ENCODE measurements around the gene DOCK11.
A peak's percentile ranks its signal among the peaks of the same experiment; 100 is the strongest.
"Not testable (repeated sequence)": the region's sequence is repeated elsewhere in the genome, so short reads cannot be mapped to it uniquely, and the experiment has no call there.

DOCK11 gene

DNA sequence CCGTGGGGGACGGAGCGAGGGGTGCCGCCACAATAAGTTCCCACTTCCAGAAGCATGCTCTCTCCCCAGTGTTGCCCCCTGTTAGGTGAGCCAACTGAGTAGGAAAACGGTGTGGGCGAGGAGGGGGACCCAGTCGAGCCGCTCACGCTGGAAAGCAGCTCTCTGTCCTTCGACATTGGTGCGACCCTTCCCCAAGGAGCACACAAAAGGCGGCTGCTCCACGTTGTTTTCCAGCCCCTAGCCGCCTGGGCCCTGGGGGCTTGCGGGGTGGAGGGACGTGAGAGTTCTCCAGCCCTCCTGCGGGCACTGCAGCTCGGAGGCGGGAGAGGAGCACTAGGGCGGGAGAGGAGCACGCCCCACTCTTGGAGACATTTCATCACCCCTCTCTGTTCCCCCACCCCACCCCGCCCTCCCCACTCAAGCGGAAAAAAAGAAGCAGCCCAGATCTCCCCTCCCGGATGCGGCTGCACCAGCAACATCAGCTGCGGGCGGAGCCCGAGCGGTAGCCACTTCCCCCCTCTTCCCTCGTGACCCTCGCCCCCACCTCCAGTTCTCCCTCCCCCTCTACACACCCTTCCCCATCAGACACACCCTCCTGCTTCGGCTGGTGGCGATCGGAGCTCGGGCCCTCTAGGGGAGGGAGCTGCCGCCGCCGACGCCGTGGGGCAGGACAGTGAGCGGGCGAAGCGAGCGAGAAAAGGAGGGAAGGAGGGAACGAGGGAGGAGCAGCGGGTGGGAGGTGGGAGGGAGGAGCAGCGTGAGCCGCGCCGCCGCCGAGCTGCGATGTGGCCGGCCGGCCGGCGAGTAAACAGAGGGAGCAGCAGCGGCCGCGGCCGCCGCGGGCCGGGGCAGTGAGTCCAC lies at the start of gene DOCK11:
TSS of gene DOCK11 (plus strand) at position 755 of the 861 bp plus-strand sequence. CDS start 157 bp downstream, outside the sequence.
- H3K4me1 Mint-ChIP-seq (ENCODE audit: low read depth), result peaks cover 31% of the 10 kb centered on the region
- H3K9me3 Mint-ChIP-seq, result no peaks in the 10 kb centered on the region
- H3K4me3 Mint-ChIP-seq, result peak within 1 kb of the TSS; percentile 98
- H3K27ac Mint-ChIP-seq, result peak within 1 kb of the TSS; percentile 95
- H3K27me3 Mint-ChIP-seq, result no peaks in the 10 kb centered on the region
- no peaks in the 10 kb centered on the region for H3K36me3 Mint-ChIP-seq (ENCODE audit: low read depth)

DNA sequence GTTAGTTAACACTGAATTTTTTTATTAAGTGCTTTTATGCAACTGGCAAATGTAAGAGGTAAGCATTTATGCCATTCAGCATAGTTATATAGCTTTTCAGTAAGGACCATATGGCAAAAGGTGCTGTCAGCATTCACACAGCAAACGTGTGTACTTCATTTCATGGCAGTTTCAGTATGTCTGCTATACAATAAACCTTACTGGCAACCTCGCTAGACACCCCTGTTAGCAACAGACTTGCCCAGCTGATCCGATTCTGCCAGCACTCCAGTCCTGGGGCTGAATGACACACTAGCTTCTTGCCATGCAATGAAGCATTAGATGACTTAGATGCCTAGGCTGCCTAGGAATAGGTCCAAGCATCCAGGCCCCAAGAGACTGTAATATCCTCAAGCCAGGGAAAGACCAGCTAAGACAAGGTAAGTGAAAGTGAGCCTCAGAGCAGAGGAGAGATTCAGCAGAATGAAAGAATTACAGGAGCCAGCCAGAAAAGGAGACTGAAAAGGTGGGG lies 47.3 kb upstream of the DOCK11 start:
- H3K27ac Mint-ChIP-seq, result no peak overlapping the region
- no peaks in the 10 kb centered on the region for H3K27me3 Mint-ChIP-seq
- peaks cover 8% of the 10 kb centered on the region for H3K36me3 Mint-ChIP-seq (ENCODE audit: low read depth)
- no peaks in the 10 kb centered on the region for H3K9me3 Mint-ChIP-seq
- no peak overlapping the region for H3K4me3 Mint-ChIP-seq
- no peaks in the 10 kb centered on the region for H3K4me1 Mint-ChIP-seq (ENCODE audit: low read depth)

DNA sequence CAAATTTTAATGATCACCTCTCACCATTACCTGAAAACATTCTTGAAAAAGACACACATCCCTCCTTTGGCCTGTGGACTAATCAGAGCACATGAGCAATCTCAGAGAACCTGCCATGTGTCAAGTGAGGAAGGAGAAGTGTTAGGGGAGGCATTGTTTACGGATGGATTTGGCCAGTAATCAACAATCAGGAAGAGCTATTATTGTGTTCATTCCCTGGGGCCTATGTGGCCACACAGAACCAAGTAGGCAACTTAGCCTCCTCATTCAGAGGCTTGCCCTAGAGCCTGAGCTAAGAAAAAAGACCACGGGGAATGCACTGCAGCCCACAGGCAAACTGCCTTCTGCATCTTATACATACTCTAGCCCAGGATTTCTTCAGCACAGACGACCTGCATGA lies 40.6 kb upstream of the DOCK11 start:
- Mint-ChIP-seq H3K9me3 (no peaks in the 10 kb centered on the region), H3K36me3 (ENCODE audit: low read depth) (no peaks in the 10 kb centered on the region), H3K4me1 (ENCODE audit: low read depth) (peaks cover 3% of the 10 kb centered on the region), H3K4me3 (no peak overlapping the region), H3K27ac (no peak overlapping the region), H3K27me3 (no peaks in the 10 kb centered on the region)

DNA sequence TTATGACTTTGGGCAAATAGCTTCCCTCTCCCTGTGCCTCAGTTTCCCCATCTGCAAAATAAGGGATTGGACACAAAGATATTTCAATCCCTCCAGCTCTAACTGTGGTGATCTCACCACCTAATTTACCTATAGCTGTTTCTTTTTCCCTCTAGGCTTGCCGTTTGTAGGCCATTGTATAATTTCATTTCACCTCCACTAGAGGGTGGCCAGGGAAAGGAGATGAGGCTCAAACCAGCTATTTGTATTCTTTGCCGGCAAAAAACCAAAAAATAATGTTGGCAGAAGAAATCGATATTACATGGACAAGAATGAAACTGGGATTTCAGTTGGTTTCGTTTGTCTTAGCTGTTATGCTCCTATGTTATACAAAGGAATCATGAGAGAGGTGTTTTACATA lies 36.1 kb upstream of the DOCK11 start:
- Mint-ChIP-seq H3K4me3 (no peak overlapping the region), H3K36me3 (ENCODE audit: low read depth) (no peaks in the 10 kb centered on the region), H3K27me3 (no peaks in the 10 kb centered on the region), H3K4me1 (ENCODE audit: low read depth) (peaks cover 3% of the 10 kb centered on the region), H3K9me3 (no peaks in the 10 kb centered on the region), H3K27ac (no peak overlapping the region)

DNA sequence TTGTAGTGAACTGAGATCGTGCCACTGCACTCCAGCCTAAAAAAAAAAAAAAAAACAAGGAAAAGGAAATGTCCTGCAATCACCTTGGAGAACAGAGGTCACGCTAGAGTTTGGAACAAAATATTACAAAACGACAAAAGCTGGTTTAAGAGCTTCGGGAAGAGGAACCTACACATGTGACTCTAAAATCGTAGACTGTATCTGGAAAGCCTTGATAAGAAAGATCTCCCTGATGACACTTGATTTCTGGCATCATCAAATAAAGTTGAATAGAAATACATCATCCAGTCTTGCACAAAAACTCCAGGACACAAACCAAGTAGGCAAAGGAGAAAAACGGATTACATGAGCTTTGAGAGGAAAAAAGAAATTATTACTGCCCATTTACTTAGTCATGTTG lies 31.1 kb upstream of the DOCK11 start:
- no peaks in the 10 kb centered on the region for H3K9me3 Mint-ChIP-seq
- no peaks in the 10 kb centered on the region for H3K36me3 Mint-ChIP-seq (ENCODE audit: low read depth)
- peaks cover 2% of the 10 kb centered on the region for H3K4me1 Mint-ChIP-seq (ENCODE audit: low read depth)
- no peak overlapping the region for H3K27ac Mint-ChIP-seq
- H3K27me3 Mint-ChIP-seq, result no peaks in the 10 kb centered on the region
- H3K4me3 Mint-ChIP-seq, result no peak overlapping the region

DNA sequence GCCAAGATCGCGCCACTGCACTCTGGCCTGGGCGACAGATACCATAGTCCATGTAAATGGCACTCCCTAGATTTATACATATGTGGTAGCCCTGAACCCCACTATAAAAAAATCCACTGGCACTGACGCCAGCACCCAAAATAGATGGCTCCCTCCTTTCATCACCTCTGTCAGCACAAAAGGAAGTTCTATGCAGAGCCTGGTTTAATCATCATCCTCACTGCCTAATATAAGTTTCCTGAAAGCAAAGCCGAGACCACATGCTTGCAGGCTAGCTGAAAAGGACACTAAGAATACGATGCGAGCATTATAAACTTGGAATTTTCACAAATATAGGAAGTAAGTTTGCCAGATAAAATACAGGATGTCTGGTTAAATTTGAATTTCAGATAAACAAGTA lies 27.5 kb upstream of the DOCK11 start:
- Mint-ChIP-seq H3K9me3 (no peaks in the 10 kb centered on the region), H3K27ac (no peak overlapping the region), H3K4me3 (no peak overlapping the region), H3K4me1 (ENCODE audit: low read depth) (no peaks in the 10 kb centered on the region), H3K27me3 (no peaks in the 10 kb centered on the region), H3K36me3 (ENCODE audit: low read depth) (peaks cover 4% of the 10 kb centered on the region)

DNA sequence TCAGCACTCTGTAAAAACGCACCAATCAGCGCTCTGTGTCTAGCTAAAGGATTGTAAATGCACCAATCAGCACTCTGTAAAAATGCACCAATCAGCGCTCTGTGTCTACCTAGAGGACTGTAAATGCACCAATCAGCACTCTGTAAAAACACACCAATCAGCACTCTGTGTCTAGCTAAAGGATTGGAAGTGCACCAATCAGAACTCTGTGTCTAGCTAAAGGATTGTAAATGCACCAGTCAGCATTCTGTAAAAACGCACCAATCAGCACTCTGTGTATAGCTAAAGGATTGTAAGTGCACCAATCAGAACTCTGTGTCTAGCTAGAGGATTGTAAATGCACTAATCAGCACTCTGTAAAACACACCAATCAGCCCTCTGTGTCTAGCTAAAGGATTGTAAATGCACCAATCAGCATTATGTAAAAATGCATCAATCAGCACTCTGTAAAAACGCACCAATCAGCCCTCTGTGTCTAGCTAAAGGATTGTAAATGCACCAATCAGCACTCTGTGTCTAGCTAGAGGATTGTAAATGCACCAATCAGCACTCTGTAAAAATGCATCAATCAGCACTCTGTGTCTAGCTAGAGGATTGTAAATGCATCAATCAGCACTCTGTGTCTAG lies 24.8 kb upstream of the DOCK11 start:
- H3K36me3 Mint-ChIP-seq (ENCODE audit: low read depth); H3K27ac Mint-ChIP-seq; H3K4me3 Mint-ChIP-seq; H3K4me1 Mint-ChIP-seq (ENCODE audit: low read depth); H3K9me3 Mint-ChIP-seq; H3K27me3 Mint-ChIP-seq: not testable (repeated sequence)

DNA sequence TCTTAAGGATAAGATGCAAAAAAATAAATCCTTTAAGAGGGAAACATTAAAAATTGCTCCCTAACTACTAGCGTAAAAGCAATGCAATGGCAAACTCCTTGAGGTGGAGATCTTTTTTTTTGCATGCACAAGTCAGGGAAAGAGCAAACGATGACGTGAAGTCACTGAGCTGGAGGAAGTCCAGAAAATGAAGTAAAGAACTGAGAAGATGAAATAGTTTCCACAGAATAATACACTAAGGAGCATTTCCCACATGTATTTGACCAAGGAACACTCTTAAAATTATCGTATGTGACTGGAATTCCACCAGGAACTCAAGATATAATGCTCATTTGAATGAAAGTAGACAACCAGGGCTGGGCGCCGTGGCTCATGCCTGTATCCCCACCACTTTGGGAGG lies 21.0 kb upstream of the DOCK11 start:
- Mint-ChIP-seq H3K4me1 (ENCODE audit: low read depth) (no peaks in the 10 kb centered on the region), H3K4me3 (no peak overlapping the region), H3K27me3 (no peaks in the 10 kb centered on the region), H3K27ac (no peak overlapping the region), H3K9me3 (no peaks in the 10 kb centered on the region), H3K36me3 (ENCODE audit: low read depth) (peaks cover 4% of the 10 kb centered on the region)

DNA sequence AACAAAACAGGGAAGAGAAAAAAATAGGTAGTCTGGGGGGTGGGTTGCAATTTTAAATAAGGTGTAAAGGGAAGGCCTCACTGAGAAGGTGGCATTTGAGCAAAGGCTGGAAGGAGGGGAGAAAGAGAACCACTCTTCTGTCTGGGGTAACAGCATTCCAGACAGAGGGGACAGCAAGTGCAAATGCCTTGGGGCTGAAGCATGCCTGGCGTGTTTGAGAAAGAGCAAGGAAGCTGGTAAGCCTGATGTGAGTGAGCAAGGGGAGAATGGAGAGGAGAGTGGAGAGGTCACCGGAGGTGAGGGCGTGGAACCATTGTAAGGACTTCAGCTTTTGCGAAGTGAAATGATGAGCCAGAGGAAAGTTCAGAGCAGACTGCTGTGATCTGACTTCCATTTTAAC lies 19.7 kb upstream of the DOCK11 start:
- H3K27ac Mint-ChIP-seq, result no peak overlapping the region
- H3K36me3 Mint-ChIP-seq (ENCODE audit: low read depth), result peaks cover 4% of the 10 kb centered on the region
- H3K27me3 Mint-ChIP-seq, result no peaks in the 10 kb centered on the region
- no peaks in the 10 kb centered on the region for H3K9me3 Mint-ChIP-seq
- H3K4me3 Mint-ChIP-seq, result no peak overlapping the region
- H3K4me1 Mint-ChIP-seq (ENCODE audit: low read depth), result no peaks in the 10 kb centered on the region

DNA sequence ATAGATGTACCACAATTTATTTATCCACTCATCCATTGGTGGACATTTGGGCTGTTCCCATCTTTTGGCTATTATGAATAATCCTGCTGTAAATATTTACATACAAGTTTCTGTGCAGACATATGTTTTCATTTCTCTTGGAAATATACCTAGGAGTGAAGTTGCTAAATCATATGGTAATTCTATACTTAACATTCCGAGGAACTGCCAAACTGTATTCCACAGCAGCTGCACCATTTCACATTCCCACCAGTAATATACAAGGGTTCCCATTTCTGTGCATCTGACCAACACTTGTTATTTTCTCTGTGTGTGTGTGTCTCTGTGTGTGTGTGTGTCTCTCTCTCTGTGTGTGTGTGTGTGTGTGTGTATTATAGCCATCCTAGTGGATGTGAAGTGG lies 15.4 kb upstream of the DOCK11 start:
- H3K27ac Mint-ChIP-seq, result no peak overlapping the region

DNA sequence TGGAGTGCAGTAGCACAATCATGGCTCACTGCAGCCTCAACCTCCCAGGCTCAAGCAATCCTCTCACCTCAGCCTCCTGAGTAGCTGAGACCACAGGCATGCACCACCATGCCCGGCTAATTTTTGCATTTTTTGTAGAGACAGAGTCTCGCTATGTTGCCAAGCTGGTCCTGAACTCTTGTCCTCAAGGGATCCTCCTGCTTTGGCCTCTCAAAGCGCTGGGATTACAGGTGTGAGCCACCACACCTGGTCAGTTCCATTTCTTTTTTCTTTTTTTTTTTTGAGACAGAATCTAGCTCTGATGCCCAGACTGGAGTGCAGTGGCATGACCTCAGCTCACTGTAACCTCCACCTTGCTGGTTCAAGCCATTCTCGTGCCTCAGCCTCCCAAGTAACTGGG lies 13.2 kb upstream of the DOCK11 start:
- H3K36me3 Mint-ChIP-seq (ENCODE audit: low read depth); H3K27me3 Mint-ChIP-seq; H3K4me1 Mint-ChIP-seq (ENCODE audit: low read depth); H3K9me3 Mint-ChIP-seq; H3K27ac Mint-ChIP-seq; H3K4me3 Mint-ChIP-seq: not testable (repeated sequence)

More for the DNA sequence above, 15.4 kb upstream of the DOCK11 start:
- Mint-ChIP-seq H3K36me3 (ENCODE audit: low read depth) (no peaks in the 10 kb centered on the region), H3K4me1 (ENCODE audit: low read depth) (no peaks in the 10 kb centered on the region), H3K4me3 (no peak overlapping the region), H3K9me3 (no peaks in the 10 kb centered on the region), H3K27me3 (no peaks in the 10 kb centered on the region)

DNA sequence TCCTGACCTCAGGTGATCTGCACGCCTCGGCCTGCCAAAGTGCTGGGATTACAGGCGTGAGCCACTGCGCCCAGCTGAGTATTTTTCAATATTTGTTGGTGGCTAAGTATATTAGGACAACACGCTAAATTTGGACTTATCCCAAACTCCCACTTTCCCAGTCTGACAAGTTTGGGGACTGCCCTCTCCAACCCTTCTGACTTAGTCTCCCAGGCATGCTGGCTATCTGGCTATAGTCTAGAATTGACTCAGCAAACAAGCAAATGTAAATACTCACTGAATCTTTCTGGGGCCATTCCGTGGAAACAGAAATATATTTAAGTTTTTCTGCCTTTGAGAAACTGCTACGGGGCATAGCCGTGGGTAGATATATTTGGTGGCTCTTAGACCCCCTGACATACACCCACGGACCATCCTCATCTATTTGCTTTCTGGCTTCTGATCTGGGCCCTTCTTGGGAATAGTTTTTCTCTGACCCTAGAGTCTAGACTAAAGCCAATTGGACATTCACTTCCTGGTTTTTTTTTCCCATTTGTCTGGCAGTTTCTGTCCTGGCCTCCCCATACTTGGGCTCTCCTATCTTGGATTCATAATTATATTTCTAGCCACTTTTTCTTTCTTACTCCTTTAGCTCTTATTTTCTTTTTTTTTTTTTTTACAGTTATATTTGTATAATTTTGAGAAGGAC lies 11.3 kb upstream of the DOCK11 start:
- Mint-ChIP-seq H3K27ac (no peak overlapping the region), H3K4me3 (no peak overlapping the region), H3K36me3 (ENCODE audit: low read depth) (no peaks in the 10 kb centered on the region), H3K9me3 (no peaks in the 10 kb centered on the region), H3K4me1 (ENCODE audit: low read depth) (no peaks in the 10 kb centered on the region), H3K27me3 (no peaks in the 10 kb centered on the region)

DNA sequence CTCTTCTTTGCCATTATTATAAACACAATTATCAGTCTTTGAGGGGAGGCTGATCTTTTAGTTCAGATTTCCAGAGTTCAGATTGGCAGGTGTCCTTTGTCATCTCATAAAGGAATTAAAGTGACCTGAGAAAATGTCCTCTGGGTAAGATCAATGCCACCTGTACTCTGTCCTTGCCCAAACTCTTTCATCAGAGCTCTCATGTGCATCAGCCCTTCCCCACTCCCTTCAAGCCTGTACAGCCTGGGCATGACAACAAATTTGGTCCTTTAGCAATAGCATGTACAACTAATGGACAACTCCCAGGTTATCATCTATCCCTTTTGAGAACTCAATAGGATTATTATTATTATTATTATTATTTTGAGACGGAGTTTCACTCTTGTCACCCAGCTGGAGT lies 8.9 kb upstream of the DOCK11 start:
- not testable (repeated sequence) for H3K27me3 Mint-ChIP-seq; H3K36me3 Mint-ChIP-seq (ENCODE audit: low read depth); H3K4me3 Mint-ChIP-seq; H3K27ac Mint-ChIP-seq; H3K9me3 Mint-ChIP-seq; H3K4me1 Mint-ChIP-seq (ENCODE audit: low read depth)

DNA sequence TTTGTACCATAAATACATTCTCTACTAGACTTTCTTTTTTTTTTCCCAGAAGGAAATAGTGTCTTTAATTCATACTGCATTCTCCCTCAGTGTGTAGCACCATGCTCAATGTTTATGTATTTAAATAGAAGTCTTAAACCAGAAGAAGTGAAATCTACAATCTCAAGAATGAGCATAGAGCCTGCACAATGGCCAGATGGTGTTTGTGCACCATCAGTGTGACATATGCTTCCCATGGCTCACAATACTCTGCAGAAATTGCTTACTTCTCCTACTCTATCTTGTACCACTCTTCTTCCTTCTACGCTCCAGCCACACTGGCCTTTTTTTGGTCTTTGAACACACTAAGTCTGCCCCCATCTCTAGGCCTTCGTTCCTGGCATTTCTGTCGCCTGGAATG lies 2.6 kb upstream of the DOCK11 start:
- Mint-ChIP-seq H3K4me1 (ENCODE audit: low read depth) (peaks cover 17% of the 10 kb centered on the region), H3K4me3 (no peak overlapping the region), H3K36me3 (ENCODE audit: low read depth) (no peaks in the 10 kb centered on the region), H3K9me3 (no peaks in the 10 kb centered on the region), H3K27ac (no peak overlapping the region), H3K27me3 (no peaks in the 10 kb centered on the region)

DNA sequence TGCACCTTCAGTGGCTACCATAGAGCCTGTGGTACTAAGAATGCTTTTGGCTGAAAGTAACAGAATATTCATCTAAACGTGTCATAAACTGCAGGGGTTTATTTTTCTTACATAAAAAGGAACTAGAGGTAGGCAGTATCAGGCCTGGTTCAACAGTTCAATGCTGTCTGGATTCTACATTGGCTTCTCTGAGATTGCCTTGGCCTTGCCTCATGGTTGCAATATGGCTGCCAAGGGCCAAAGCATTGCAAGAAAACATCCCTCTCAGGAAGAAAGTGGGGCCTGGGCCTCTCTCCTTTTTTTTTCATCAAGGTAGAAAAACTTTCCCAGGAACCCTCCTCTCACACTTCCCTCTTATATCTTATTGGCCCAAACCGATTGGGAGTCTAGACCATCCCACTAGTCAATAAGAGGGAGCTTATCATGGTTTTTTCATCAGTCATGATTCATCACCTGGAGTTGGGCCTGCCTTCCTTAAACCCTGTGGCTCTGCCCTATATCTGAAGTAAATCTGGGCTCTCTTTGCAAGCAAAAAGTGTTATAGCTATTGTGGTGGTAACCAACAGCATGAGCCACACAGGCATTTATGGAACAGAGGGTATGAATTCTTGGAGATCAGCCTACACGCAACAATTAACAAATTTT lies 1.8 kb upstream of the DOCK11 start:
- Mint-ChIP-seq H3K36me3 (ENCODE audit: low read depth) (no peaks in the 10 kb centered on the region), H3K4me1 (ENCODE audit: low read depth) (peaks cover 23% of the 10 kb centered on the region), H3K9me3 (no peaks in the 10 kb centered on the region), H3K4me3 (no peak overlapping the region), H3K27ac (no peak overlapping the region), H3K27me3 (no peaks in the 10 kb centered on the region)

Measured in stimulated activated naive CD8-positive, alpha-beta T cell treated with anti-CD3 and anti-CD28 coated beads, Interleukin-15, Interleukin-2, amounts not matched to agents 100 ng/mL and 50 ng/mL, for 24 hours (primary cell).